ENCODE measurements around the gene UNC5C. TPM values are rescaled to one million over a fixed set of nuclear protein-coding genes. Genes with fewer than 3 reads are reported as not detected.

The UNC5C gene
- total and polyA plus RNA-seq, 2 of the 8 experiments (the other 6 are each of a cell fraction or from before 2014, with no cell fraction given) = 0.30 to 1.3 TPM

GRCh38 chr4:95563638-95564337 lies 15.0 kb upstream of the UNC5C start:
- H3K9me3 ChIP-seq (ENCODE audit: insufficient read depth in 2 of 2, low read depth in 1 of 2, low read length in 1 of 2) = no peaks in the 10 kb centered on the region
- no peaks in the 10 kb centered on the region for H3K23me2 ChIP-seq (ENCODE audit: low read depth, low read length)
- no peak overlapping the region for H4K8ac ChIP-seq (ENCODE audit: extremely low read depth, insufficient read depth, low read length)
- H3K4ac ChIP-seq (replicated peaks; ENCODE audit: insufficient read length, low read depth, low read length) = no peak overlapping the region
- H3K36me3 ChIP-seq (ENCODE audit: control insufficient read depth in 2 of 4, insufficient read depth in 4 of 4, low read length in 3 of 4) = no peaks in the 10 kb centered on the region
- H3K4me2 ChIP-seq (ENCODE audit: insufficient read depth in 1 of 2, low read depth in 2 of 2, low read length in 2 of 2) = no peak overlapping the region
- WGBS, 2 experiments (ENCODE audit: extremely low coverage in 1 of 2, insufficient coverage in 1 of 2, insufficient read length in 1 of 2, insufficient replicate concordance in 2 of 2, low coverage in 1 of 2, low lambda C conversion rate in 2 of 2, missing lambda C conversion rate in 1 of 2) = 64% methylated on average over 2 of the region's 2 CpGs; no CpG with 5 or more reads in 1 of the 2 experiments
- H3K4me3 ChIP-seq (ENCODE audit: extremely low read depth in 1 of 4, insufficient read depth in 2 of 4, low read depth in 3 of 4, low read length in 4 of 4) = no peak overlapping the region
- ChIA-PET CTCF (ENCODE audit: partially characterized antibody) (no interaction called here), POLR2A (ENCODE audit: partially characterized antibody) (no interaction called here)
- H3K4me1 ChIP-seq (replicated peaks in 1 of 4; ENCODE audit: control insufficient read depth in 3 of 4, insufficient read depth in 4 of 4, low read length in 3 of 4) = no peaks in the 10 kb centered on the region
- H3K14ac ChIP-seq (ENCODE audit: insufficient read length) = no peak overlapping the region
- peak overlapping the region; percentile 93 for H2AFZ ChIP-seq (ENCODE audit: low read length)
- no peak overlapping the region for H2BK12ac ChIP-seq (ENCODE audit: low read depth, low read length)
- H3K27ac ChIP-seq (ENCODE audit: low read depth, low read length) = no peak overlapping the region
- no peak overlapping the region for H3K9ac ChIP-seq (replicated peaks in 1 of 4; ENCODE audit: extremely low read depth in 1 of 4, low read depth in 3 of 4, low read length in 3 of 4)
- DNase-seq (ENCODE audit: low read depth in 1 of 2, low spot score in 2 of 2) = no peak
- no peak overlapping the region for H2BK5ac ChIP-seq (ENCODE audit: low read depth, low read length)
- no peak overlapping the region for H4K5ac ChIP-seq (ENCODE audit: insufficient read length, low read depth, low read length)
- no peak overlapping the region for H4K91ac ChIP-seq (replicated peaks; ENCODE audit: insufficient read length, low read length)
- H2BK120ac ChIP-seq (replicated peaks; ENCODE audit: low read depth, low read length) = no peak overlapping the region
- no peak overlapping the region for H3K23ac ChIP-seq (ENCODE audit: insufficient read length)
- TF ChIP-seq TEAD4 (IDR thresholded peaks at IDR 0.05; ENCODE audit: low read depth, low read length) (no peak), GTF2F1 (IDR thresholded peaks at IDR 0.05; ENCODE audit: borderline replicate concordance, low read depth, low read length) (no peak), KDM4A (IDR thresholded peaks at IDR 0.05; ENCODE audit: low read depth, low read length, severe bottlenecking) (no peak), FOSL1 (IDR thresholded peaks at IDR 0.05; ENCODE audit: insufficient read depth, low read depth, low read length) (no peak), SRF (IDR thresholded peaks at IDR 0.05; ENCODE audit: low read depth, low read length) (no peak), CTCF (IDR thresholded peaks at IDR 0.05; ENCODE audit: control extremely low read depth in 1 of 3, insufficient read depth in 1 of 3, low read depth in 1 of 3, low read length in 3 of 3) (no peak), SP2 (IDR thresholded peaks at IDR 0.05; ENCODE audit: low read length) (no peak), CHD1 (IDR thresholded peaks at IDR 0.05; ENCODE audit: low read depth, low read length) (no peak)
- FAIRE-seq = no peak
- no peak overlapping the region for H3K18ac ChIP-seq (ENCODE audit: extremely low read depth, low read length)
- no peaks in the 10 kb centered on the region for H3K79me2 ChIP-seq (ENCODE audit: control insufficient read depth in 1 of 2, insufficient read depth in 2 of 2, low read length in 2 of 2)
- H3K27me3 ChIP-seq (replicated peaks in 1 of 4; ENCODE audit: control insufficient read depth in 3 of 4, extremely low read depth in 1 of 4, insufficient read depth in 3 of 4, low read length in 3 of 4) = no peaks in the 10 kb centered on the region
- H2AK5ac ChIP-seq (ENCODE audit: low read depth, low read length) = no peak overlapping the region
- no peak overlapping the region for H3K56ac ChIP-seq (replicated peaks; ENCODE audit: insufficient read length, low read depth, low read length)
- H3K79me1 ChIP-seq (ENCODE audit: low read depth, low read length) = no peaks in the 10 kb centered on the region
- H4K20me1 ChIP-seq (replicated peaks in 1 of 2; ENCODE audit: control insufficient read depth in 1 of 2, insufficient read depth in 2 of 2, low read length in 2 of 2) = no peaks in the 10 kb centered on the region
- H2BK15ac ChIP-seq (ENCODE audit: low read length) = no peak overlapping the region
- no peak overlapping the region for H2BK20ac ChIP-seq (ENCODE audit: low read length)
